ENCODE data around the gene ST8SIA5. TPM values are rescaled to one million over a fixed set of nuclear protein-coding genes. Genes with fewer than 3 reads are reported as not detected.

ST8SIA5 gene
- total and polyA plus RNA-seq, 8 donors, result 0.03 to 1.4 (median 0.19) TPM; not detected in 4

DNA sequence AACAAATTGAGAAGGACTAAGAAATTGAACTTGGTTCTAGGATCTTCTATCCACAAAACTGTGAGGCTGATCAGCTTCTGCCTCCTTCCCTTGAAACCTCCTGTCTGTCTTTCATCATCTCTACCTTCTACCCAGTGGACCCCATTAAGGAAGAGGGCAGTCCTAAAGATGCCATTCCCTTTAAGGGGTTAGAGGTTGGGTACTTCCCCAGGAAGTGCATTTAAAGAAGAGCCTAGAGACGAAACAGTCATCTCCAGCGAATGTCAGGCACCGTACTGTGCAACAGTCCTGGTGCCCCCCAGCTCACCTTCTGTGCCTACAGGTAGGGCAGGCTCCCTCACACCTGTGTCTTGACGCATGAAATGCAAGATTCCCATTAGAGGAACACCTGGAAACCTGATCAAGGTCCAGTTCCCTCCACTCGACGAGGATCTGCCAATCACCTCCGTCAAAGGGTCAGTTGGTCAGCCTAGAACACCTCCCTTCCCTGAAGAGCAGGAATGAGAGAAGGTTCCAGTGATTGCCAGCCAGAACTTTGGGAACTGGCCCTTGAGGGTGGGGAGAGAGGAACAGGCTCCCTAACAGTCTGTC is 120.7 kb downstream of the ST8SIA5 start:
- H3K4me1 ChIP-seq, result no peaks in the 10 kb centered on the region
- no peak overlapping the region for H3K4me3 ChIP-seq
- TF ChIP-seq EP300 (IDR thresholded peaks at IDR 0.05), result no peak
- DNase-seq, result no peak
- peaks cover 0 to 8% (median 0%) of the 10 kb centered on the region in 3 donors for H3K27me3 ChIP-seq
- 75 to 85% (median 83%) methylated on average over 7 of the region's 7 CpGs for WGBS, 5 donors
- H3K36me3 ChIP-seq, result no peaks in the 10 kb centered on the region
- intact Hi-C loops (cut with DNase I; ENCODE audit: low total_unique reads), result no loop called here
- H3K9me3 ChIP-seq, result peaks cover 0 to 10% (median 0%) of the 10 kb centered on the region in 4 donors
- H3K27ac ChIP-seq, result no peak overlapping the region

- TF ChIP-seq POLR2A (IDR thresholded peaks at IDR 0.05) (no peak), CTCF (IDR thresholded peaks at IDR 0.05) (no peak), EP300 (IDR thresholded peaks at IDR 0.05) (no peak), POLR2AphosphoS5 (IDR thresholded peaks at IDR 0.05) (no peak)
- Histone ChIP-seq H3K27me3 (peaks cover 0 to 5% (median 0%) of the 10 kb centered on the region in 3 donors), H3K4me3 (no peak overlapping the region), H3K36me3 (no peaks in the 10 kb centered on the region), H3K27ac (no peak overlapping the region), H3K4me1 (no peaks in the 10 kb centered on the region), H3K9me3 (peaks cover 0 to 10% (median 0%) of the 10 kb centered on the region in 4 donors)
- 82 to 91% (median 84%) methylated on average over 8 of the region's 8 CpGs for WGBS, 5 donors
- intact Hi-C loops (cut with DNase I; ENCODE audit: low total_unique reads), result no loop called here
- DNase-seq, result no peak
Measured at GRCh38 chr18:46632401-46633071, 124.3 kb downstream of the ST8SIA5 start.

DNA sequence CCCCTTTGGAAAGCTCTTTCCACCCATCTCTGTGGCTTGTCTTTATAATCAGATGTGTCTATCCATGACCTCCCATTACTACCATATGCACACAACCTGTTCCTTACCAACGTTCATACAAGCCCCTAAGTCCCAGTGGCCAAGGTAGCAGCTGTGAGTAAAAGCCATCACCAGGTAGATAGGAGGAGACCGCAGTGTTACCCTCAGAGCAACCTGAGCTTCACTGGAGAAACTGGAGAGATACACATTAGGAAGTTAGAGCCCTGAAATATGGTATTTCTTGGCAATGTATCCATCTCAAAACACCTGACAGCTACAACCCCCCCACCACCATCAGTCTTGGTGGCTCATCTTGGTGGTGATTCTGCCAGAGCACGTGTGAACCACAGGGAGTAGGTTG is 125.9 kb downstream of the ST8SIA5 start:
- H3K4me1 ChIP-seq, result no peaks in the 10 kb centered on the region
- no peak for TF ChIP-seq POLR2AphosphoS5 (IDR thresholded peaks at IDR 0.05)
- no peak for TF ChIP-seq CTCF (IDR thresholded peaks at IDR 0.05)
- TF ChIP-seq POLR2A (IDR thresholded peaks at IDR 0.05), result no peak
- no peak for TF ChIP-seq EP300 (IDR thresholded peaks at IDR 0.05)
- no peak overlapping the region for H3K4me3 ChIP-seq
- no peaks in the 10 kb centered on the region for H3K36me3 ChIP-seq
- intact Hi-C loops (cut with DNase I; ENCODE audit: low total_unique reads), result no loop called here
- H3K9me3 ChIP-seq, result peaks cover 0 to 10% (median 0%) of the 10 kb centered on the region in 4 donors
- 62 to 77% (median 72%) methylated on average over 3 of the region's 3 CpGs for WGBS, 5 donors
- H3K27ac ChIP-seq, result no peak overlapping the region
- peaks cover 0 to 9% (median 0%) of the 10 kb centered on the region in 3 donors for H3K27me3 ChIP-seq
- no peak for DNase-seq

DNA sequence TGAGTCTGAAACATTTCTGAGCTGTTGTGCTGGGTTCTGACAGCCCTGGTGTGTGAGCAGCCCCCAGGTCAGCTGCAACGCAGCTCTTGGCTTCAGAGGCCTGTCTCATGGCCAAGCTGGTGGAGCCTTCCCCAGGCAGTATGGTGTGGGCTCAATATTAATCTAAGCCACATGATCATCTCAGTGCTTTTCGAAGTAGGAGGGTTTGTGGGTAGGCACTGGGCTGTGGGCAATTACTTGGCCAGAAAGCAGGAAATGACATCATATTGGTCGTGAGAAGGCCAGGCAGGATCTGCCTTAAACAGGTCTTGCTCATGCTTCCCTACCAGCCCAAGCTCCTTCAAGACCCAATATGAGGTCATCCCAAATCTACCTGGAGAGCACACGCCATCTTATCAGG is 126.7 kb downstream of the ST8SIA5 start:
- intact Hi-C loops (cut with DNase I; ENCODE audit: low total_unique reads), result no loop called here
- 68 to 84% (median 73%) methylated on average over 3 to 4 of the region's 4 CpGs for WGBS, 5 donors
- Histone ChIP-seq H3K4me1 (no peaks in the 10 kb centered on the region), H3K9me3 (peaks cover 0 to 10% (median 0%) of the 10 kb centered on the region in 4 donors), H3K36me3 (no peaks in the 10 kb centered on the region), H3K4me3 (no peak overlapping the region), H3K27ac (no peak overlapping the region), H3K27me3 (peaks cover 0 to 11% (median 0%) of the 10 kb centered on the region in 3 donors)
- DNase-seq, result no peak
- TF ChIP-seq POLR2AphosphoS5 (IDR thresholded peaks at IDR 0.05), result no peak
- no peak for TF ChIP-seq EP300 (IDR thresholded peaks at IDR 0.05)
- TF ChIP-seq CTCF (IDR thresholded peaks at IDR 0.05), result no peak
- TF ChIP-seq POLR2A (IDR thresholded peaks at IDR 0.05), result no peak

- peaks cover 0 to 1% (median 0%) of the 10 kb centered on the region in 4 donors for H3K4me1 ChIP-seq
- no peaks in the 10 kb centered on the region for H3K36me3 ChIP-seq
- no peak overlapping the region for H3K27ac ChIP-seq
- H3K4me3 ChIP-seq, result no peak overlapping the region
- intact Hi-C loops (cut with DNase I; ENCODE audit: low total_unique reads), result no loop called here
- 81 to 89% (median 85%) methylated on average over 5 of the region's 5 CpGs for WGBS, 5 donors
- DNase-seq, result no peak
- H3K27me3 ChIP-seq, result peaks cover 0 to 11% (median 0%) of the 10 kb centered on the region in 3 donors
- TF ChIP-seq EP300 (IDR thresholded peaks at IDR 0.05) (no peak), CTCF (IDR thresholded peaks at IDR 0.05) (no peak), POLR2AphosphoS5 (IDR thresholded peaks at IDR 0.05) (no peak), POLR2A (IDR thresholded peaks at IDR 0.05) (no peak)
- peaks cover 0 to 10% (median 0%) of the 10 kb centered on the region in 4 donors for H3K9me3 ChIP-seq
Measured at GRCh38 chr18:46629361-46629760, 127.5 kb downstream of the ST8SIA5 start.

All from stomach (tissue), 9 donors.